NCI-H128 (cell line): Measurements from ENCODE around the gene TEX47.

Experiments
- DNase-seq: peaks from one replicate; lab custom pipeline; 2025; ENCODE audit not compliant: unreplicated experiment; lab: John Stamatoyannopoulos, UW

The TEX47 gene

DNA sequence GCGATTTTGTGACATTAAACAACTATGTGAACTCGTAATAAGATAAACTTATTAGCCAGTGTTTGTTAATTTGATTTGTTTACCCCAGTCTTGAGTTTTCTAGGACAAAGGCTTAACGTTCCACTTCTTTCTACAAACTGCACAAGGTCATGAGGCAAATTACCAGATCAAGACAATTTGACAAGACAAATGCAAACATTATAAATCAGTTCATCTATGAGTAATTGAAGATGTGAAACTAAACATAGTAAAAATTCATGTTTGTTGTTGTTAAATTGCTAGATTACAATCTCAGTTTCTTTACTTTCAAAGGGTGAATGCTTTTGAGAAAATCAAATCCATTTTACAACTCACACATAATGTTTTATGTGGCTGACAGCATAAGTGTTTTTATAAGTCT lies 49.4 kb downstream of the TEX47 start:
- no peak for DNase-seq
